Mesenchymal stem cell (in vitro differentiated cells and primary cell): ENCODE results near the gene RBBP8NL.

Source experiments
- DNase-seq: peaks from one replicate; pipeline ENCODE4 v3.0.0-alpha.2; 2013
- H2AFZ ChIP-seq: one replicate; pipeline ENCODE4 v1.6.1; 2013; ENCODE audit warnings: low read depth, mild to moderate bottlenecking, control low read depth, inconsistent platforms, low read length, moderate library complexity
- H2AK5ac ChIP-seq: 2 replicates; pipeline ENCODE4 v1.6.1; 2013; ENCODE audit warnings: low read length, moderate library complexity, mild to moderate bottlenecking, inconsistent platforms; ENCODE audit not compliant: severe bottlenecking
- H2BK120ac ChIP-seq: one replicate; pipeline ENCODE4 v1.6.1; 2013; ENCODE audit warnings: low read depth, mild to moderate bottlenecking, inconsistent platforms, low read length, moderate library complexity
- H2BK12ac ChIP-seq, 2 experiments: one replicate each; pipeline ENCODE4 v1.6.1; 2013; ENCODE audit warnings: inconsistent platforms in 2 of 2, low read length in 2 of 2, mild to moderate bottlenecking in 2 of 2, moderate library complexity in 2 of 2, control low read depth in 1 of 2
- H2BK15ac ChIP-seq: one replicate; pipeline ENCODE4 v1.6.1; 2013; ENCODE audit warnings: mild to moderate bottlenecking, low read depth, inconsistent platforms; ENCODE audit not compliant: poor library complexity, severe bottlenecking
- H2BK5ac ChIP-seq: 2 replicates; pipeline ENCODE4 v1.6.1; 2013; ENCODE audit warnings: low read depth, mild to moderate bottlenecking, low read length, control low read depth, inconsistent platforms; ENCODE audit not compliant: poor library complexity, severe bottlenecking
- H3K14ac ChIP-seq, 2 experiments: one replicate each; pipeline ENCODE4 v1.6.1; 2013; ENCODE audit warnings: inconsistent platforms in 2 of 2, low read length in 2 of 2, control low read depth in 1 of 2, mild to moderate bottlenecking in 1 of 2, moderate library complexity in 1 of 2
- H3K18ac ChIP-seq, 2 experiments: one replicate each; pipeline ENCODE4 v1.6.1; 2013; ENCODE audit warnings: inconsistent platforms in 2 of 2, low read length in 2 of 2, control low read depth in 1 of 2, low read depth in 1 of 2, mild to moderate bottlenecking in 1 of 2
- H3K23ac ChIP-seq, 2 experiments: one replicate each; pipeline ENCODE4 v1.6.1; 2013; ENCODE audit warnings: inconsistent platforms in 2 of 2, low read length in 2 of 2, mild to moderate bottlenecking in 2 of 2, moderate library complexity in 2 of 2, control low read depth in 1 of 2
- H3K27ac ChIP-seq: 2 replicates; pipeline ENCODE4 v1.5.1; 2013; ENCODE audit warnings: mild to moderate bottlenecking, moderate library complexity, low read length, control low read depth, inconsistent platforms; ENCODE audit not compliant: poor library complexity, severe bottlenecking
- H3K27me3 ChIP-seq, 2 experiments: 2 replicates each; pipeline versions ENCODE4 v1.6.1 to v1.7.0; 2013; ENCODE audit warnings: low read length in 2 of 2, mild to moderate bottlenecking in 2 of 2, moderate library complexity in 2 of 2, control low read depth in 1 of 2, inconsistent platforms in 1 of 2; ENCODE audit not compliant: control insufficient read depth in 1 of 2, insufficient read depth in 1 of 2
- H3K36me3 ChIP-seq, 2 experiments: 2 replicates each; pipeline versions ENCODE4 v1.6.1 to v1.7.0; 2013; ENCODE audit warnings: low read length in 2 of 2, control low read depth in 1 of 2, inconsistent platforms in 1 of 2, low read depth in 1 of 2, mild to moderate bottlenecking in 1 of 2; ENCODE audit not compliant: insufficient read depth in 2 of 2, control insufficient read depth in 1 of 2
- H3K4ac ChIP-seq, 2 experiments: one replicate each; pipeline ENCODE4 v1.6.1; 2013; ENCODE audit warnings: inconsistent platforms in 2 of 2, low read length in 2 of 2, mild to moderate bottlenecking in 2 of 2, moderate library complexity in 2 of 2, control low read depth in 1 of 2, low read depth in 1 of 2
- H3K4me1 ChIP-seq: 2 replicates; pipeline ENCODE4 v1.6.1; 2013; ENCODE audit warnings: low read depth, low read length, control low read depth; ENCODE audit not compliant: control insufficient read depth, insufficient read depth
- H3K4me2 ChIP-seq: 2 replicates; pipeline ENCODE4 v1.6.1; 2013; ENCODE audit warnings: low read length, mild to moderate bottlenecking, inconsistent platforms; ENCODE audit not compliant: poor library complexity, severe bottlenecking
- H3K4me3 ChIP-seq, 2 experiments: 2 replicates each; pipeline versions ENCODE4 v1.5.1 to v1.7.0; 2013; ENCODE audit warnings: low read length in 2 of 2, mild to moderate bottlenecking in 2 of 2, control low read depth in 1 of 2, low read depth in 1 of 2; ENCODE audit not compliant: insufficient read depth in 1 of 2
- H3K79me1 ChIP-seq: replicated peaks from 2 replicates; pipeline ENCODE4 v1.6.1; 2013; ENCODE audit warnings: mild to moderate bottlenecking, control low read depth, low read length, inconsistent platforms; ENCODE audit not compliant: poor library complexity, severe bottlenecking
- H3K9ac ChIP-seq: 2 replicates; pipeline ENCODE4 v1.7.0; 2013; ENCODE audit warnings: mild to moderate bottlenecking, low read length, moderate library complexity
- H3K9me3 ChIP-seq: 2 replicates; pipeline ENCODE4 v1.7.0; 2013; ENCODE audit warnings: mild to moderate bottlenecking, low read length; ENCODE audit not compliant: control insufficient read depth
- H4K8ac ChIP-seq: one replicate; pipeline ENCODE4 v1.6.1; 2013; ENCODE audit warnings: inconsistent platforms, mild to moderate bottlenecking, low read length, moderate library complexity
- H4K91ac ChIP-seq: one replicate; pipeline ENCODE4 v1.6.1; 2013; ENCODE audit warnings: mild to moderate bottlenecking, low read length, inconsistent platforms
- WGBS: methylation state at CpG from one replicate; pipeline ENCODE4 v1.1.7; 2013; ENCODE audit warnings: mixed read lengths; 5-methylcytosine and 5-hydroxymethylcytosine counted together

Gene RBBP8NL

DNA sequence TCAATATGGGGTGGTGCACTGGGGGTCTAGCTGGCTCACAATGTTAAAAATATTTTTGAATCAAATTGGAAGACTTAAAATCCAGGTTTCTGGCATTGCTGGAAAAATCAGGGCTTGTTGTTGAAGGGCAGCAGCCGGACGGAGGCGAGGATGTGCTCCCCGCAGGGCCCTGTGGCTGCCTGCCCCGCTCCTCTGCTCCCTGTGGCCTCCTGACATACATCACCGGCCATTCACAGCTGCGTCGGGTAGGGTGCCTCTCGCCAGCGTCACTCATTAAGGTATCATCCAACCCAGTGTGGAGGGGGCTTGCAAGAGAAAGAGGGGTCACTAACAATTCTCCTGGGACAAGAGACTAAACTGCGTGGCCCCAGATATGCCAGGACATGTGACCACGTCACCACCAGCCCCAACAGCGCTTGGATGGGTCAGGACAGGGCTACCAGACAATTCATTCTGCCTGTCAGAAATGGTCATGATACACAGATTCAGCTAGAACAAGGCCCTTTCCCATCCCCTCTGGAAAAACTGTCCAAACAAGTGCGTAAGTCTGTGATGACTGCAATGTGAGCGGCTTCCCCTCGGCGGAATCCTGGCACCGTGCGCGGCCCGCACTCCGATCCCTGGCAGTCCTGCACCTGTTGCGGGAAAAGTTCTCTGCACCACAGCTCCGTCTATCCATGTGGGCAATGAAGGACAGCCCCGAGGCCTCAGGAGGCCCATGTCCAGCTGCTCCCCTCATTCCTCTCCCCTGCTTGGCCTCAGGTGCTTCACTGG, 36.5 kb upstream of the RBBP8NL start:
- Histone ChIP-seq H3K4me1 (no peaks in the 10 kb centered on the region), H3K14ac (no peak overlapping the region), H3K27me3 (peaks cover 9 to 63% of the 10 kb centered on the region in 2 experiments), H3K4ac (no peak overlapping the region), H3K9me3 (no peaks in the 10 kb centered on the region), H3K36me3 (no peaks in the 10 kb centered on the region), H2AK5ac (no peak overlapping the region), H4K91ac (no peak overlapping the region), H2BK15ac (no peak overlapping the region), H2BK5ac (no peak overlapping the region), H2BK12ac (no peak overlapping the region), H3K23ac (no peak overlapping the region), H2BK120ac (no peak overlapping the region), H3K27ac (no peak overlapping the region), H4K8ac (no peak overlapping the region), H3K18ac (no peak overlapping the region), H3K4me3 (no peak overlapping the region), H3K4me2 (no peak overlapping the region), H3K9ac (no peak overlapping the region), H2AFZ (no peak overlapping the region), H3K79me1 (no peaks in the 10 kb centered on the region)
- WGBS, result 90% methylated on average over 22 of the region's 25 CpGs
- no peak for DNase-seq

DNA sequence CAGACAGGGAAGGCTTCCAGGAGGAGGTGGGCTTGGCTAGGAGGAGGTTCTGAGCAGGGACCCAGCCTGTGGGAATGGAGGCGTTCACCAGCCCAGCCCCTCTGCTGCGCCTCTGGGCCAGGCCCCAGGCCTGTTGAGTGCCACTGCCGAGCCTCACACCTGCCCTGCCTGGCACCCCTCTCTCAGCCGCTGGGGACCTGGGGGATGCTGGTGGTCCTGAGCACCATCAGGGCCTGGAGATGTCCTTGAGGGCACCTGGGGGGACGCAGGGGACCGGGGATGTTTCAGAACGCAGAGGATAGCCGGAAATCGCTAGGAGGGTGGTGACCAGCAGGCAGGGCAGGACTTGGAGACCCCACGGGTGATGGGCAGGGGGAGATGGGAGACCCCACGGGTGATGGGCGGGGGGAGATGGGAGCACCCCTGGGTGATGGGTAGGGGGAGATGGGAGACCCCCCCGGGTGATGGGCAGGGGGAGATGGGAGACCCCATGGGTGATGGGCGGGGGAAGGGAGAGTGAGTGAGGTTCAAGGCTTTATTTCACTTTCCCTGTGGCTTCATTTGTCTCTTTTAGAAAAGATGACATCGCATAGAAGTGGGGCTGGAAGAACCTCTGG, 35.7 kb upstream of the RBBP8NL start:
- Histone ChIP-seq H2BK5ac (no peak overlapping the region), H3K4ac (no peak overlapping the region), H3K18ac (no peak overlapping the region), H4K91ac (no peak overlapping the region), H2BK120ac (no peak overlapping the region), H2AFZ (no peak overlapping the region), H3K27me3 (peaks cover 5 to 64% of the 10 kb centered on the region in 2 experiments), H2BK15ac (no peak overlapping the region), H3K79me1 (no peaks in the 10 kb centered on the region), H3K14ac (no peak overlapping the region), H3K9me3 (no peaks in the 10 kb centered on the region), H3K23ac (no peak overlapping the region), H4K8ac (no peak overlapping the region), H3K36me3 (no peaks in the 10 kb centered on the region), H3K27ac (no peak overlapping the region), H3K4me1 (no peaks in the 10 kb centered on the region), H2AK5ac (no peak overlapping the region), H3K4me2 (no peak overlapping the region), H3K4me3 (no peak overlapping the region), H2BK12ac (no peak overlapping the region), H3K9ac (no peak overlapping the region)
- no peak for DNase-seq
- 74% methylated on average over 15 of the region's 15 CpGs for WGBS

DNA sequence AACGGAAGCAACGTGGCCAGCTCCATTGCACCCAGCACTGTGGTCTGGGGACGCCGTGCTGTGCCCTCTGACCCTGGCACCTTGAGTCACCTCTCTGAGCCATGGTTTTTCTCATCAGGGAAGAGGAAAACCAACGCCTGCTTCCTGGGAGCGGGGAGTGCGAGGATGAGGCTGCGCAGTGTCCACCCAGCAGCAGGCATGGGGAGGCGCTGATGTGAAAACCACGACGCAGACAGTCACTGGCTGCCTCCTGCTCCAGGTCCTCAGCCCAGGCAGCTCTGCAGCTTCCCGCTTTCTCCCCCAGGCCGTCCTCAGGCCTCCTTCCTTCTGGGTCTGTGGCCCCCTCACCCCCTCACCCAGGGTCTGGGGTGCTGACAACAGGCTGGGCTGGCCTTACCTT, 34.5 kb upstream of the RBBP8NL start:
- Histone ChIP-seq H3K18ac (no peak overlapping the region), H4K91ac (no peak overlapping the region), H2BK120ac (no peak overlapping the region), H4K8ac (no peak overlapping the region), H3K4me1 (no peaks in the 10 kb centered on the region), H3K23ac (no peak overlapping the region), H3K27me3 (peaks cover 5 to 66% of the 10 kb centered on the region in 2 experiments), H2BK15ac (no peak overlapping the region), H3K9me3 (no peaks in the 10 kb centered on the region), H2BK5ac (no peak overlapping the region), H2AK5ac (no peak overlapping the region), H3K4me3 (no peak overlapping the region), H3K4ac (no peak overlapping the region), H3K36me3 (no peaks in the 10 kb centered on the region), H2AFZ (no peak overlapping the region), H3K9ac (no peak overlapping the region), H3K4me2 (no peak overlapping the region), H3K79me1 (no peaks in the 10 kb centered on the region), H2BK12ac (no peak overlapping the region), H3K14ac (no peak overlapping the region), H3K27ac (no peak overlapping the region)
- DNase-seq, result no peak
- WGBS, result 88% methylated on average over 13 of the region's 13 CpGs

DNA sequence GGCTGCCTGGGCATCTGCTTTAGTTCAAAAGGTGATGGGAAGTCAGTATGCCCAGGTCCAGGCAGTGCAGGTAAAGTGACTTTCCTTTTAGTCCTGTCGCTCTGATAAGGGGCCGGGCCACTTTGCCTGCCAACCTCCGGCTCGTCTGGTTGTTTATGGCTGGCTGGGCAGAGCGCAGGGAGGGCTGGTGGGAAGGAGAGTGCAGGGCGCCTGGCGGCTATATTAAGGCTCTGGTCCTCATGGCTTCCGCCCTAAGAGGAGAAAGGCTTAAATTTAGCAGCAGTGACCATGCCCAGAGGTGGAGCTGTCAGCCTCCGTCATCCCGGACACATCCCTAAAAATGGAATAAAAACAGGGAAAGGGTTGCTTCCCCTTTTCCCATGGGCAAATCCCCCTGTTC, 33.8 kb upstream of the RBBP8NL start:
- H4K8ac ChIP-seq, result no peak overlapping the region
- H2BK5ac ChIP-seq, result no peak overlapping the region
- no peaks in the 10 kb centered on the region for H3K9me3 ChIP-seq
- no peak overlapping the region for H3K9ac ChIP-seq
- H3K27me3 ChIP-seq, result peaks cover 7 to 73% of the 10 kb centered on the region in 2 experiments
- no peak overlapping the region for H3K4ac ChIP-seq
- no peaks in the 10 kb centered on the region for H3K79me1 ChIP-seq
- H2AK5ac ChIP-seq, result no peak overlapping the region
- H3K14ac ChIP-seq, result no peak overlapping the region
- no peak overlapping the region for H3K4me3 ChIP-seq
- H2BK120ac ChIP-seq, result no peak overlapping the region
- no peak overlapping the region for H2BK15ac ChIP-seq
- no peak overlapping the region for H2AFZ ChIP-seq
- no peaks in the 10 kb centered on the region for H3K4me1 ChIP-seq
- no peak overlapping the region for H4K91ac ChIP-seq
- no peak overlapping the region for H3K4me2 ChIP-seq
- WGBS, result 69% methylated on average over 10 of the region's 10 CpGs
- no peak for DNase-seq
- H3K27ac ChIP-seq, result no peak overlapping the region
- no peak overlapping the region for H3K18ac ChIP-seq
- no peaks in the 10 kb centered on the region for H3K36me3 ChIP-seq
- H2BK12ac ChIP-seq, result no peak overlapping the region
- H3K23ac ChIP-seq, result no peak overlapping the region
